ENCODE results near the gene SLC35F5. TPM values are rescaled to one million over a fixed set of nuclear protein-coding genes. Genes with fewer than 3 reads are reported as not detected.

SLC35F5 gene
- total and polyA plus RNA-seq, 2 of the 13 experiments (the other 11 are each of a cell fraction or from before 2014, with no cell fraction given), result 139 to 174 TPM

DNA sequence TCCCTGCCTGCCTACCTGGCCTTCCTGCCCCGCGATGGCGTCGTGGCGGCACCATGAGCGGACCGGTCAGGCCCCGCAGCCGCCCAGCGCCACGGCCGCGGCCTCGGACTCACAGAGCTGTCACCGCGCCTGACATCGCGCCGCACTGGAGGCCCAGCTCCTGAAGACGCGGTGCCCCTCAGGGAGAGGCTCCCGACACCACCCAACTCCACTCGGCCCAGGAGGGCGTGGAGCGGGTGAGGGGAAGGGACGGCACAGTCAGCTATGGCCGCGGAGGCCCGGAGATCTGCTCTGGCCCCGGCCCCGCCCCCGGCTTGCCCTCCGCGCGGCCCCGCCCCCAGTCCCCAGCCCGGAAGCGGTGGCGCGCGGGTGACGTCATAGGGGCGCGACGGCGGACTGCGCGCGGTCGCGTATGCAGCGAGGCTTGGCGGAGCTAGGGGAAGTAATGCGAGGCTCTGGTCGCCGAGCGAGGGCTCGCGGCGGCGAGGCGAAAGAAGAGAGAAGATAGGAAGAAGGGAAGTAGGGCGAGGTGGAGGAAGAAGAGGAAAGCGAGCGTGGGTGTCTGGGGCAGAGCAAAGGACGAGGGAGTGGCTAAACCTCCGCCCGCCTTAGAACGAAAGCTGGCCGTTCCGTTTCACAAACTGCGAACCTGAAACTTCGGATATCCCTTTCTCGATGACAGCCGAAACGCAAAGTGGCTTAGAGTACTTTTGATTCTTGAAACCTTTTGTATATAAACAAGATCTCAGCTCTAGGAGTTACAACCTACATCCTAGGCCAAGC, at the start of gene SLC35F5 (continued):
- TF ChIP-seq ZNF703 (CRISPR knock-in tag; IDR thresholded peaks at IDR 0.05; ENCODE audit: borderline replicate concordance) (peak; percentile 90; the same call in 1 of the 2 replicates), ZFYVE20 (CRISPR knock-in tag; IDR thresholded peaks at IDR 0.05; ENCODE audit: borderline replicate concordance, low read depth) (0 out of 2 replicates have a peak, but pooled peaks have one; percentile 16), ZNF451 (CRISPR knock-in tag; IDR thresholded peaks at IDR 0.05) (peak; percentile 99), STAT5B (CRISPR knock-in tag; IDR thresholded peaks at IDR 0.05) (no peak), ZFP36L2 (CRISPR knock-in tag; IDR thresholded peaks at IDR 0.05) (peak; percentile 24; the same call in 1 of the 2 replicates), TIGD3 (CRISPR knock-in tag; IDR thresholded peaks at IDR 0.05; ENCODE audit: borderline replicate concordance) (no peak), KLF13 (CRISPR knock-in tag; IDR thresholded peaks at IDR 0.05) (no peak; the same call in 1 of the 2 replicates), ZNF501 (CRISPR knock-in tag; IDR thresholded peaks at IDR 0.05) (peak; percentile 97), DPF2 (CRISPR knock-in tag; IDR thresholded peaks at IDR 0.05; ENCODE audit: borderline replicate concordance, low read depth) (no peak; the same call in 1 of the 2 replicates), ESRRA (CRISPR knock-in tag; IDR thresholded peaks at IDR 0.05; ENCODE audit: low read depth) (no peak; the same call in 1 of the 2 replicates), ZNF879 (CRISPR knock-in tag; IDR thresholded peaks at IDR 0.05) (peak; percentile 89; the same call in 1 of the 2 replicates), ZBTB1 (CRISPR knock-in tag; IDR thresholded peaks at IDR 0.05; ENCODE audit: borderline replicate concordance) (peak; percentile 63; the same call in 1 of the 2 replicates), KDM6A (CRISPR knock-in tag; IDR thresholded peaks at IDR 0.05; ENCODE audit: low read depth) (peak; percentile 18; the same call in 1 of the 2 replicates), MED13 (CRISPR knock-in tag; IDR thresholded peaks at IDR 0.05) (peak; percentile 85; the same call in 1 of the 2 replicates), ZNF337 (CRISPR knock-in tag; IDR thresholded peaks at IDR 0.05; ENCODE audit: borderline replicate concordance, low read depth) (peak; percentile 92), ZNF124 (CRISPR knock-in tag; IDR thresholded peaks at IDR 0.05) (peak; percentile 77; the same call in 1 of the 2 replicates), RFX5 (IDR thresholded peaks at IDR 0.05; ENCODE audit: low read depth, low read length) (peak; percentile 77; the same call in 1 of the 2 replicates), MXD4 (CRISPR knock-in tag; IDR thresholded peaks at IDR 0.05) (peak; percentile 87)
- TF ChIP-seq, protein P1, sequence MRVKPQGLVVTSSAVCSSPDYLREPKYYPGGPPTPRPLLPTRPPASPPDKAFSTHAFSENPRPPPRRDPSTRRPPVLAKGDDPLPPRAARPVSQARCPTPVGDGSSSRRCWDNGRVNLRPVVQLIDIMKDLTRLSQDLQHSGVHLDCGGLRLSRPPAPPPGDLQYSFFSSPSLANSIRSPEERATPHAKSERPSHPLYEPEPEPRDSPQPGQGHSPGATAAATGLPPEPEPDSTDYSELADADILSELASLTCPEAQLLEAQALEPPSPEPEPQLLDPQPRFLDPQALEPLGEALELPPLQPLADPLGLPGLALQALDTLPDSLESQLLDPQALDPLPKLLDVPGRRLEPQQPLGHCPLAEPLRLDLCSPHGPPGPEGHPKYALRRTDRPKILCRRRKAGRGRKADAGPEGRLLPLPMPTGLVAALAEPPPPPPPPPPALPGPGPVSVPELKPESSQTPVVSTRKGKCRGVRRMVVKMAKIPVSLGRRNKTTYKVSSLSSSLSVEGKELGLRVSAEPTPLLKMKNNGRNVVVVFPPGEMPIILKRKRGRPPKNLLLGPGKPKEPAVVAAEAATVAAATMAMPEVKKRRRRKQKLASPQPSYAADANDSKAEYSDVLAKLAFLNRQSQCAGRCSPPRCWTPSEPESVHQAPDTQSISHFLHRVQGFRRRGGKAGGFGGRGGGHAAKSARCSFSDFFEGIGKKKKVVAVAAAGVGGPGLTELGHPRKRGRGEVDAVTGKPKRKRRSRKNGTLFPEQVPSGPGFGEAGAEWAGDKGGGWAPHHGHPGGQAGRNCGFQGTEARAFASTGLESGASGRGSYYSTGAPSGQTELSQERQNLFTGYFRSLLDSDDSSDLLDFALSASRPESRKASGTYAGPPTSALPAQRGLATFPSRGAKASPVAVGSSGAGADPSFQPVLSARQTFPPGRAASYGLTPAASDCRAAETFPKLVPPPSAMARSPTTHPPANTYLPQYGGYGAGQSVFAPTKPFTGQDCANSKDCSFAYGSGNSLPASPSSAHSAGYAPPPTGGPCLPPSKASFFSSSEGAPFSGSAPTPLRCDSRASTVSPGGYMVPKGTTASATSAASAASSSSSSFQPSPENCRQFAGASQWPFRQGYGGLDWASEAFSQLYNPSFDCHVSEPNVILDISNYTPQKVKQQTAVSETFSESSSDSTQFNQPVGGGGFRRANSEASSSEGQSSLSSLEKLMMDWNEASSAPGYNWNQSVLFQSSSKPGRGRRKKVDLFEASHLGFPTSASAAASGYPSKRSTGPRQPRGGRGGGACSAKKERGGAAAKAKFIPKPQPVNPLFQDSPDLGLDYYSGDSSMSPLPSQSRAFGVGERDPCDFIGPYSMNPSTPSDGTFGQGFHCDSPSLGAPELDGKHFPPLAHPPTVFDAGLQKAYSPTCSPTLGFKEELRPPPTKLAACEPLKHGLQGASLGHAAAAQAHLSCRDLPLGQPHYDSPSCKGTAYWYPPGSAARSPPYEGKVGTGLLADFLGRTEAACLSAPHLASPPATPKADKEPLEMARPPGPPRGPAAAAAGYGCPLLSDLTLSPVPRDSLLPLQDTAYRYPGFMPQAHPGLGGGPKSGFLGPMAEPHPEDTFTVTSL (CRISPR knock-in tag; IDR thresholded peaks at IDR 0.05; ENCODE audit: borderline replicate concordance), result peak; percentile 20; the same call in 1 of the 2 replicates
- TF ChIP-seq, protein P2, sequence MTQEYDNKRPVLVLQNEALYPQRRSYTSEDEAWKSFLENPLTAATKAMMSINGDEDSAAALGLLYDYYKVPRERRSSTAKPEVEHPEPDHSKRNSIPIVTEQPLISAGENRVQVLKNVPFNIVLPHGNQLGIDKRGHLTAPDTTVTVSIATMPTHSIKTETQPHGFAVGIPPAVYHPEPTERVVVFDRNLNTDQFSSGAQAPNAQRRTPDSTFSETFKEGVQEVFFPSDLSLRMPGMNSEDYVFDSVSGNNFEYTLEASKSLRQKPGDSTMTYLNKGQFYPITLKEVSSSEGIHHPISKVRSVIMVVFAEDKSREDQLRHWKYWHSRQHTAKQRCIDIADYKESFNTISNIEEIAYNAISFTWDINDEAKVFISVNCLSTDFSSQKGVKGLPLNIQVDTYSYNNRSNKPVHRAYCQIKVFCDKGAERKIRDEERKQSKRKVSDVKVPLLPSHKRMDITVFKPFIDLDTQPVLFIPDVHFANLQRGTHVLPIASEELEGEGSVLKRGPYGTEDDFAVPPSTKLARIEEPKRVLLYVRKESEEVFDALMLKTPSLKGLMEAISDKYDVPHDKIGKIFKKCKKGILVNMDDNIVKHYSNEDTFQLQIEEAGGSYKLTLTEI (CRISPR knock-in tag; conservative IDR thresholded peaks at IDR 0.05), result no peak
